IPS-15b (cell line): ENCODE data around the gene DAPP1.
"Not testable (repeated sequence)": the region's sequence is repeated elsewhere in the genome, so short reads cannot be mapped to it uniquely, and the experiment has no call there.

Experiments
- H3K27me3 ChIP-seq: one replicate; pipeline ENCODE4 v1.6.1; 2013; ENCODE audit warnings: low read length; ENCODE audit not compliant: control insufficient read depth, insufficient read depth
- H3K36me3 ChIP-seq: one replicate; pipeline ENCODE4 v1.6.1; 2013; ENCODE audit warnings: low read length; ENCODE audit not compliant: control insufficient read depth, insufficient read depth
- H3K4me1 ChIP-seq: one replicate; pipeline ENCODE4 v1.6.1; 2013; ENCODE audit warnings: mild to moderate bottlenecking, low read length; ENCODE audit not compliant: control insufficient read depth, insufficient read depth
- H3K4me3 ChIP-seq: one replicate; pipeline ENCODE4 v1.5.1; 2013; ENCODE audit warnings: low read depth, low read length
- H3K9ac ChIP-seq: one replicate; pipeline ENCODE4 v1.6.1; 2013; ENCODE audit warnings: low read depth, mild to moderate bottlenecking, low read length
- H3K9me3 ChIP-seq: one replicate; pipeline ENCODE4 v1.6.1; 2013; ENCODE audit warnings: mild to moderate bottlenecking, low read length; ENCODE audit not compliant: control insufficient read depth, insufficient read depth

Gene DAPP1, protein sequence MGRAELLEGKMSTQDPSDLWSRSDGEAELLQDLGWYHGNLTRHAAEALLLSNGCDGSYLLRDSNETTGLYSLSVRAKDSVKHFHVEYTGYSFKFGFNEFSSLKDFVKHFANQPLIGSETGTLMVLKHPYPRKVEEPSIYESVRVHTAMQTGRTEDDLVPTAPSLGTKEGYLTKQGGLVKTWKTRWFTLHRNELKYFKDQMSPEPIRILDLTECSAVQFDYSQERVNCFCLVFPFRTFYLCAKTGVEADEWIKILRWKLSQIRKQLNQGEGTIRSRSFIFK

DNA sequence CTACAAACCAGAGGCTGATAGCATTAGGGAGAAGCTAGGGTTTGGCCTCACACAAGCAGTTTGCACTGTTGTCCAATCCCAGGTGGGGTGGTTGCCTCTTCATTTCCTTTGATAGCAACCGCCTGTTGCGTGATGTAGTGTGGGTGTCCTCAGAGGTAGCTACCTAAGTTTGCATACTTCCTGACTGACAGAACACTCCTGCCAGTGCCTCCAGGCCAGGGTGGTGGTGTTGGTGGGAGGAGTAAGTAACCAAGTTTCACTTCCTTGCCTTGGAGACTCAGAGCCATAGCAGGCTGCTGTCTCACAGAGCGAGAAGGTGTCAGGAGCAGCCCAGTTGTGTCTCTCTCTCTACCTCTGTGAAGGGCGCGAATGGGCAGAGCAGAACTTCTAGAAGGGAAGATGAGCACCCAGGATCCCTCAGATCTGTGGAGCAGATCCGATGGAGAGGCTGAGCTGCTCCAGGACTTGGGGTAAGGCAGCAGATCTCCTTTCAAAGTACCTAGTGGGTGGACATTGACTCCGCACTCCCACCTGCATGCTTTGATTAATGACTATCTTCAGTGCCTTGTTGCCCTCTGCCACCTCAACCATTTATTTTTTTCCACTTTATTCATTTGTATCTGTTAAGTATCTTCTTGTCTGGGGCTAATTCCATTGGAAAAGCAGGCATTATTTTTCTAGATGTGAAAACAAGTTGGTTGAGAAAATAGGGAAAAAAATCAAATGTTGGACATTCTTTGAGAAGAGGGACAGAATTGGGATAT is at the start of gene DAPP1:
DAPP1 (plus strand) TSS at position 283 of the 764 bp plus-strand sequence; CDS start at position 370, 87 bp downstream.
- H3K4me3 ChIP-seq: no peak within 1 kb of the TSS
- H3K9ac ChIP-seq: no peak within 1 kb of the TSS
- H3K27me3 ChIP-seq: no peaks in the 10 kb centered on the region
- peaks cover 4% of the 10 kb centered on the region for H3K4me1 ChIP-seq
- H3K9me3 ChIP-seq: no peaks in the 10 kb centered on the region
- no peaks in the 10 kb centered on the region for H3K36me3 ChIP-seq

DNA sequence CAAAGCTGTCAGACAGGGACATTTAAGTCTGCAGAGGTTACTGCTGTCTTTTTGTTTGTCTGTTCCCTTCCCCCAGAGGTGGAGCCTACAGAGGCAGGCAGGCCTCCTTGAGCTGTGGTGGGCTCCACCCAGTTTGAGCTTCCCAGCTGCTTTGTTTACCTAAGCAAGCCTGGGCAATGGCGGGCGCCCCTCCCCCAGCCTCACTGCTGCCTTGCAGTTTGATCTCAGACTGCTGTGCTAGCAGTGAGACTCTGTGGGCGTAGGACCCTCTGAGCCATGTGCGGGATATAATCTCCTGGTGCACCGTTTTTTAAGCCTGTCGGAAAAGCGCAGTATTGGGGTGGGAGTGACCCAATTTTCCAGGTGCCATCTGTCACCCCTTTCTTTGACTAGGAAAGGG is 45.8 kb upstream of the DAPP1 start:
- not testable (repeated sequence) for H3K27me3 ChIP-seq, H3K36me3 ChIP-seq

DNA sequence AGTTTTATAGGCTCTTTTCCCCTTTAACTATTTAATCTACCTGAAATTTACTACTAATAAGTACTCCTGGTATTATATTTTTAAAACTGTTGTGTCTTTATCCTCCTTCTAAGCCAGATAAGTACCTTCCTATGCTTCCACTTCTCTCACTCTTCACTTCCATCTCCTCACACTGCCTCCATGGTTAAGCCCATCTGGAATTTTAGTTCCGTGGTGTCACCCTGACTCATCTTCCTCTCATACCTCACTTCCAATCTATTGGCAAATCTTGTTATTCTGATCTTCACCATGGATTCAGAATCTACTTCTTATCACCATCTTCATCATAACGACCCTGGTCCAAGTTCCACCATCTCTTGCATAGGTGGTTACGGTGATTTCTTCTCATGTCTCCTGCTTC is 32.7 kb upstream of the DAPP1 start:
- no peak overlapping the region for H3K4me3 ChIP-seq
- H3K9me3 ChIP-seq: no peaks in the 10 kb centered on the region
- H3K27me3 ChIP-seq: no peaks in the 10 kb centered on the region
- H3K9ac ChIP-seq: no peak overlapping the region
- no peaks in the 10 kb centered on the region for H3K4me1 ChIP-seq
- no peaks in the 10 kb centered on the region for H3K36me3 ChIP-seq

More for the DNA sequence above, 45.8 kb upstream of the DAPP1 start:
- not testable (repeated sequence) for H3K9me3 ChIP-seq, H3K4me3 ChIP-seq, H3K4me1 ChIP-seq, H3K9ac ChIP-seq

DNA sequence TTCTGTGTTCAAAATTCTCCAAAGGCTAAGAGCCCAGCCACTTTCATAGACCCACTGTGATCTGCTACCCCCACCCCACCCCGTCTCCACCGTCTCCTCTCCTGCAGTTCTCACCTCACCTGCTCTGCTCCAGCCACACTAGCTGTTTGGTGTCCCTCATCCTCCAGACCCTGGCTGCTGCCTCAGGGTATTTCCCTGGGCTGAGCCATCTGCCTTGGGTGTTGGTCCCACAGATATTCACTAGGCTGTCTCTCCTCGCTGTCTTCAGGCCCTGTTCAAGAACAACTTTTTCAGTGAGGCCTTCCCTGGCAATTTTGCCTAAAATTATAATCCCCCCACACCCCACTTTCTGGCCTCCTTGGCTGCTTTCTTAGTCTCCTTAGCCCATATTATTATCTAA is 31.8 kb upstream of the DAPP1 start:
- Histone ChIP-seq H3K9me3 (no peaks in the 10 kb centered on the region), H3K27me3 (no peaks in the 10 kb centered on the region), H3K4me1 (no peaks in the 10 kb centered on the region), H3K36me3 (no peaks in the 10 kb centered on the region), H3K9ac (no peak overlapping the region), H3K4me3 (no peak overlapping the region)

DNA sequence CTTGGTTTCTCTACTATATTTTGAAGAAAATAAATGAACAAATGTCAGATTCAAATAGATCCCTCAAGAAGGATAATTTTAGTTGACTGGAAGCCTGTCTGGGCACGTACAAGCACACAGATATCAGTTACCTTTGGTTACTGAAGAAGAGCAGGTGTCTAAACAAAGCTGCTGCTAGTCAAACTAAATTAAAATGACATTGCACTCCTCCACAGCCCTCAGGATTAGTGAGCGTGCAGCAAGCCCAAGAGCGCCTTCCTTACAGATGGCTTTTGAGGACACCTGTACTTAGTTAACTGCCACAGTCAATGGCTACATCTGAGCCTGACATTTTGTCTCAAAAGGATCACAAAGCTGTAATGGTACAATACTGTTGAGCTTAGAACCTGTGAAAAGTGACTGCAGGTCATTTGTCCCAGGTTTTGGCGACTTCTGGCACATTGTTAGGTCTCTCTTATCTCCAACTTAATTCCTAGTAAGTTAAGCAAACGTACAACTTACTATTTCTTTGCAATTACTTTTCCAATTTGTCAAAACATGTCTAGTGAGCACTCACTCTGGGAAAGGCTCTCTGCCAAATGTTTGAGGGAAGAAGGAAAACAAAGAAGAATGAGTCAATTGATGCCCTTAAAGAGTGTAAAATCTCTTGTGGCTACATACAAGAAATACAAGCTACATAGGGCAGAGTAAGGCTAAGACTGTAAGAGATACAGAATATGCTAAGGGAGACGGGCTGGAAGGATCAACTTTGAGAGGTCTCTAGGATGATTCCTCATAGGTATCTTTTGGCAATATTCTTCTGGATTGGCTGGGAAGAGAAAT is 25.6 kb upstream of the DAPP1 start:
- Histone ChIP-seq H3K36me3 (no peaks in the 10 kb centered on the region), H3K4me3 (no peak overlapping the region), H3K9ac (no peak overlapping the region), H3K4me1 (no peaks in the 10 kb centered on the region), H3K9me3 (no peaks in the 10 kb centered on the region), H3K27me3 (no peaks in the 10 kb centered on the region)

DNA sequence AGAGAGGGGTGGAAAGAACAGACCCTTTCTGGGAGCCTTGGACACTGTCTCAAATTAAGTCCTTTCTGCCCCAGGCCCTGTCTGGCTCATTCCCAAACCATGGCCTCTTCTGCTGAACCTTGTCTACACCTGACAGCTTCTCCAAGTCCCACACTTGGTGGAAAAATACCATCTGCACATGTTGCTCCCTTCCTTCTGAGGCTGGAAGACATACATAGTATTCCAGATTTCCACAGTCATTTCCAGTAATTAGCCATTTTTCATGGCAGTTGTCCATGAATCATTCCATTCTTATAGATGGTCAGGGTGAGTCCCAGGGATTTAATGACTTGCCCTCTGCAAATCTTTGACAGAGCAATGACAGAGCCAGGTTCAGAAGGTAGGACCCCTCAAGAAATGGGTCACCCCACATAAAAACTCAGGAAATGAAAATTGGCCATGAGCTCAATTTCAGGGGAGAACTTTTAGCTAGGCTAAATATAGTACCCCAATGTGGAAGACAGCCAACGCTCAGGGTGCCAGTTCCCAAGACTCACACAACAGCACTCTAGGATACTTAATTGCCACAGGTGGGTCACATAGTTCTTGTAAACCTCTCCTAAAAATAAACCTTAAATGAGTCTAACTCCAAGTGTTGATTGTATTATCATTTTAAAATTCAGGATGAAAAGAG is 16.2 kb upstream of the DAPP1 start:
- no peaks in the 10 kb centered on the region for H3K9me3 ChIP-seq
- no peaks in the 10 kb centered on the region for H3K4me1 ChIP-seq
- H3K36me3 ChIP-seq: no peaks in the 10 kb centered on the region
- no peak overlapping the region for H3K9ac ChIP-seq
- H3K27me3 ChIP-seq: no peaks in the 10 kb centered on the region
- no peak overlapping the region for H3K4me3 ChIP-seq

DNA sequence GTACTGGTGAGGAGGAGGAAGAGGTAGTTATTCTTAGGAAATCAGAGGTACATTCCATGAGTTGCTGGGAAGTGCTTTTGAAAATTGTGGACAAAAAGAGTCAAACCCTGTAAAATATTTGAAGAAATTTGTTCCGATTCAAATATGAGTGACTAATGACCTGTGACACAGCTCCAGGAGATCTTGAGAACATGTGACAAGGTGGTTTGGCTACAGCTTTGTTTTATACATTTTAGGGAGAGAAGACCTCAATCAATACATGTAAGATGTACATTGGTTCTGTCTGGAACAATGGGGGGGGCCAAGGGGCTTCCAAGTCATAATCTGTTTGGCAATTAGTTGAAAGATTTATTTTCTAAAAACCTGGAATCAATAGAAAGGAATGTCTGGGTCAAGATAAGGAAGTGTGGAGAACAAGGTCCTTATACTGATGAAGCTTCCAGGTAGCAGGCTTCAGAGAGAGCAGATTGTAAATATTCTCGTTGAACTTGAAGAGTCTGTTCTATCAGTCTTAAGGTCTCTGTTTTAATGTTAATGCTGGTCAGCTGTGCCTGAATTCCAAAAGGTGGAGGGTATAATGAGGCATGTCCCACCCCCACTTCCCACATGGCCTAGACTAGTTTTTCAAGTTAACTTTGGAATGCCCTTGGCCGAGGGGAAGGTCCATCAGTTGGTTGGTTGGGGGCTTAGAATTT is 15.5 kb upstream of the DAPP1 start:
- no peaks in the 10 kb centered on the region for H3K36me3 ChIP-seq
- no peak overlapping the region for H3K9ac ChIP-seq
- no peaks in the 10 kb centered on the region for H3K4me1 ChIP-seq
- no peaks in the 10 kb centered on the region for H3K9me3 ChIP-seq
- H3K27me3 ChIP-seq: no peaks in the 10 kb centered on the region
- no peak overlapping the region for H3K4me3 ChIP-seq

DNA sequence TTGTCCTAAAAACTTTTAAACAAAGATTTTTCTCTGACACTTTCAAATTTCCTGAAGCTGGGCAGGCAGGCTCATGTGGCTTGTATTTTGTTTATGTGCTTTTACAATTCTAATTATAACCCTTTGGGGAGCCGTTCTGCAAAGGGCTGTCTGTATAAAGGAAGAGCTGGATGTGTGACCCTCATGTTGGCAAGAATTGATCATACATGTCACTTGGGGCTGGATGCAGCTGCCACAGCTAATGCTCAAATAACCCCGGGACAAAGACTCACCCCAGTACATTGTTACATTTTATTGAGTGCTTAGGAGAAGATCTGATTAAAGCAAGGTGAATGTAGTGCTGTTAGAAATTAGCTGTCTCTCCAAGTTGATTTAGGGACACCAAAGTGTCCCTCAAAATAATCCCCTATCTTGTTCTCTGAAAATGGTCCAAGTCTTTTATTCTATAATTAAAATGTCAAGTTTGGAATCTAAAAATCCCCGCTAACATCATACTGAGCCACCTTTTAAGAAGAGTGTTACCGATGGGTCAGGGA is 13.0 kb upstream of the DAPP1 start:
- Histone ChIP-seq H3K9me3 (no peaks in the 10 kb centered on the region), H3K9ac (no peak overlapping the region), H3K4me3 (no peak overlapping the region), H3K4me1 (no peaks in the 10 kb centered on the region), H3K36me3 (no peaks in the 10 kb centered on the region), H3K27me3 (no peaks in the 10 kb centered on the region)

DNA sequence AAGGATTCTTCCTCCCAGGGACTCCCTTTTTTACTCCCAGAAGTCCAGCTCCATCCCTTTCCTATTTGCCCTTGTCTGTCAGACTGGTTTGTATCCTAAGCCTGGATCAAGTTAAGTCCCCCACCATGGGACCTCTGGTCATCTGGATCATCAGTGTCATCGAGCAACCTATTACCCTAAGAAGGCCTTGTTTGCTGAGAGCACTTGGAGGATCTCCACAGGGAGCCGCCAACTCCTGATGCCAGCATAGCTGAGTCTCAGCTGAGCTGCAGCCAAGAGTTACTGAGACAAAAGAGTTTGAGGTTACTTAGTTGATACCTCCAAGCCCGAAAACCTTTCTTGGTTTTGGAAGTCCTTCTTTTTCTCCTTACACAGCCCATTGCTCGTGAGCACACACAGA is 10.1 kb upstream of the DAPP1 start:
- Histone ChIP-seq H3K9ac (no peak overlapping the region), H3K36me3 (no peaks in the 10 kb centered on the region), H3K4me1 (no peaks in the 10 kb centered on the region), H3K9me3 (no peaks in the 10 kb centered on the region), H3K4me3 (no peak overlapping the region), H3K27me3 (no peaks in the 10 kb centered on the region)

DNA sequence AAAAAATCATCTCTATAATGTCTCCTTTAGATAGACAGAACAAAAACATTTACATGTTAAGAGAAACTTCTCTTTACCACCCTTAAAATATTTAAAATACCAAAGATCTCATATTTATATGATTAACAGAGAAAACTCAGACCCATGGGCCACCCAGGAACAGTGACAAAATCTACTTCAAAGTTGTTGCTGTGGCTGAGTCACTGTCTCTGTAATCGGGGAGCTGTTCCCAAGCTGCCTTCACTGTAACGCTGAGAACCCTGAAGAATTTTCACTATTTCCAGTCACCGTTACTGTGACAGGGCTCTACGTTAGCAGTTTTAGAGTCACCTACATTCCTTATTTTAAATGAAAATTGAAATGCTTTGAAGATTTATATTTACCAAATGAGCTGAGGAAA is 9.0 kb upstream of the DAPP1 start:
- no peak overlapping the region for H3K9ac ChIP-seq
- no peaks in the 10 kb centered on the region for H3K9me3 ChIP-seq
- no peaks in the 10 kb centered on the region for H3K4me1 ChIP-seq
- no peaks in the 10 kb centered on the region for H3K36me3 ChIP-seq
- no peak overlapping the region for H3K4me3 ChIP-seq
- H3K27me3 ChIP-seq: no peaks in the 10 kb centered on the region
